Panc1 (cell line): ENCODE data around the gene PDE11A. TPM values are rescaled to one million over a fixed set of nuclear protein-coding genes. Genes with fewer than 3 reads are reported as not detected.

Source experiments
- ATAC-seq: fragments of 200-7000 bp; cut with Tn5 transposase; 2 replicates; pipeline ENCODE4 v1.9.1; 2020; ENCODE audit warnings: mild to moderate bottlenecking, moderate library complexity
- BruUV-seq: library from RNA; stranded (reverse); fragments of 400-500 nt; replicated peaks from 2 replicates; lab custom pipeline; 2021; lab: Mats Ljungman, UMichigan
- CTCF ChIA-PET: fragments of 300-600 bp; sonication (Branson Sonifier 250); formaldehyde crosslinking; loops from one replicate; lab custom pipeline; 2022; ENCODE audit warnings: antibody characterized with exemption; lab: Charles Lee
- POLR2A ChIA-PET: fragments of 300-600 bp; sonication (Branson Sonifier 250); formaldehyde crosslinking; loops from one replicate; lab custom pipeline; 2022; ENCODE audit warnings: antibody characterized with exemption; lab: Charles Lee
- DNase-seq: peaks from one replicate; pipeline ENCODE4 v3.0.0-alpha.2; 2010; ENCODE audit warnings: low read depth, low spot score
- H3K27ac ChIP-seq: 2 replicates; pipeline ENCODE4 v1.5.1; 2011; ENCODE audit warnings: mild to moderate bottlenecking, low read length, inconsistent platforms
- H3K27me3 ChIP-seq: fragments of 200-500 bp; sonication (Bioruptor generic); 2 replicates; pipeline ENCODE4 v1.6.0; 2014; ENCODE audit warnings: low read length, inconsistent platforms; ENCODE audit not compliant: control insufficient read depth, insufficient read depth
- H3K36me3 ChIP-seq: fragments of 200-500 bp; sonication (Bioruptor generic); 2 replicates; pipeline ENCODE4 v1.5.1; 2014; ENCODE audit warnings: inconsistent platforms, mild to moderate bottlenecking, low read length, moderate library complexity; ENCODE audit not compliant: control insufficient read depth, insufficient read depth
- H3K4me1 ChIP-seq: 2 replicates; pipeline ENCODE4 v1.5.1; 2011; ENCODE audit warnings: inconsistent platforms, mild to moderate bottlenecking, low read length, moderate library complexity; ENCODE audit not compliant: control insufficient read depth, insufficient read depth
- H3K4me3 ChIP-seq, 2 experiments: 2 replicates each; pipeline ENCODE4 v1.5.1; 2011 to 2012; ENCODE audit warnings: low read depth in 2 of 2, low read length in 2 of 2, mild to moderate bottlenecking in 2 of 2, inconsistent platforms in 1 of 2, moderate library complexity in 1 of 2
- H3K9me3 ChIP-seq: fragments of 200-500 bp; sonication (Bioruptor generic); 2 replicates; pipeline ENCODE4 v1.5.1; 2014; ENCODE audit warnings: low read depth, mild to moderate bottlenecking, inconsistent platforms, low read length, moderate library complexity; ENCODE audit not compliant: control insufficient read depth, insufficient read depth
- CTCF ChIP-seq: fragments of 450-650 bp; IDR thresholded peaks from 2 replicates; pipeline ENCODE4 v1.5.1; 2017; ENCODE audit warnings: mild to moderate bottlenecking
- POLR2AphosphoS5 ChIP-seq: IDR thresholded peaks from 2 replicates; pipeline ENCODE4 v1.6.1; 2012; ENCODE audit warnings: mild to moderate bottlenecking, low read depth, low read length, moderate library complexity
- SIN3A ChIP-seq: IDR thresholded peaks from 2 replicates; pipeline ENCODE4 v1.6.1; 2012; ENCODE audit warnings: low read depth, mild to moderate bottlenecking, low read length, moderate library complexity, borderline replicate concordance; ENCODE audit not compliant: insufficient read depth
- TCF7L2 ChIP-seq: IDR thresholded peaks from 2 replicates; pipeline ENCODE4 v1.6.1; 2011; ENCODE audit warnings: mild to moderate bottlenecking, low read depth, low read length, inconsistent platforms
- in situ Hi-C: cut with HindIII; loops from 2 replicates; pipeline ENCODE4 v1.10.0; 2016; ENCODE audit warnings: low sequenced_read_pairs, low pct_unique_long_range_greater_than_20kb
- intact Hi-C: fragments of 100-400 bp; cut with micrococcal nuclease; formaldehyde crosslinking; loops from one replicate; pipeline ENCODE4 v1.10.0; 2022; ENCODE audit not compliant: unreplicated experiment
- total RNA-seq: library from RNA; stranded (reverse); gene quantifications from one replicate; pipeline ENCODE4 v1.2.1, GENCODE V29; 2021; ENCODE audit not compliant: unreplicated experiment
- TF ChIP-seq, protein P1 (sequence below), 2 experiments: IDR thresholded peaks; 2 replicates each; pipeline ENCODE4 v1.6.1; 2011 to 2012; ENCODE audit warnings: low read depth in 2 of 2, control low read depth in 1 of 2, low read length in 1 of 2, mild to moderate bottlenecking in 1 of 2, moderate library complexity in 1 of 2; ENCODE audit not compliant: insufficient read depth in 1 of 2

PDE11A gene
- total RNA-seq, 1 experiment from 2014 or later: not detected

DNA sequence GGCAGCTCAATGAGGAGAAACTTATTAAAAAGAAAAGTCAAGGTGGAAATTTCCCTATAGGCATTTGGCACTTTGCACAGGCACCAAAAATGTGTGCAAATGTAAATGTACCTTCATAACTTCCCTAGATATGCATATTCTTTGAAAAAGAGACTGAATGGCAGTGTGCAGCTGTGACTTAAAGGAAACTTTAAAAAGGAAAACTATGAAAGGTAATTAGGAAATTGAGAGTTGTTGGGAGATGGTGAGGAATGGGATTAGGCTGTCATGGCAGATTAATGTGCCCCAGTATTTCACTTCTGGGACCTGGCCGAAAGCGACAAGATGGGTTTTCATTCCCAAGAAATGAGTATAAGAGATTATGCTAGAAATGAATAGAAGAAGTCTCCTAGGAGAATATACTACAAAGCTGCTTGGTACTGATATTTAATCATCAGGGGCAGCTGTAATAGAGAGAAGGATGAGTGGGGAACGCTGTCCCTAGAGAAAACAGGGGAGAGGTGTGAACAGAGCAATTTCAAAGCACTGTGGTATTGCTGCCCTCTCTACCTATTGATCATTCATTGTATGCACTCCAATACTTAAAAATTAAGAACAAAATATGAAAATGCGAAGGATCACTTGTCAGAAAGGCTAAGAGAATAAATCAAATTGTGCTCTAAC lies 366.9 kb downstream of the PDE11A start:
- ATAC-seq (no peak), DNase-seq (no peak)
- TF ChIP-seq CTCF (no peak), SIN3A (no peak), POLR2AphosphoS5 (no peak), TCF7L2 (no peak)
- TF ChIP-seq, protein P1, sequence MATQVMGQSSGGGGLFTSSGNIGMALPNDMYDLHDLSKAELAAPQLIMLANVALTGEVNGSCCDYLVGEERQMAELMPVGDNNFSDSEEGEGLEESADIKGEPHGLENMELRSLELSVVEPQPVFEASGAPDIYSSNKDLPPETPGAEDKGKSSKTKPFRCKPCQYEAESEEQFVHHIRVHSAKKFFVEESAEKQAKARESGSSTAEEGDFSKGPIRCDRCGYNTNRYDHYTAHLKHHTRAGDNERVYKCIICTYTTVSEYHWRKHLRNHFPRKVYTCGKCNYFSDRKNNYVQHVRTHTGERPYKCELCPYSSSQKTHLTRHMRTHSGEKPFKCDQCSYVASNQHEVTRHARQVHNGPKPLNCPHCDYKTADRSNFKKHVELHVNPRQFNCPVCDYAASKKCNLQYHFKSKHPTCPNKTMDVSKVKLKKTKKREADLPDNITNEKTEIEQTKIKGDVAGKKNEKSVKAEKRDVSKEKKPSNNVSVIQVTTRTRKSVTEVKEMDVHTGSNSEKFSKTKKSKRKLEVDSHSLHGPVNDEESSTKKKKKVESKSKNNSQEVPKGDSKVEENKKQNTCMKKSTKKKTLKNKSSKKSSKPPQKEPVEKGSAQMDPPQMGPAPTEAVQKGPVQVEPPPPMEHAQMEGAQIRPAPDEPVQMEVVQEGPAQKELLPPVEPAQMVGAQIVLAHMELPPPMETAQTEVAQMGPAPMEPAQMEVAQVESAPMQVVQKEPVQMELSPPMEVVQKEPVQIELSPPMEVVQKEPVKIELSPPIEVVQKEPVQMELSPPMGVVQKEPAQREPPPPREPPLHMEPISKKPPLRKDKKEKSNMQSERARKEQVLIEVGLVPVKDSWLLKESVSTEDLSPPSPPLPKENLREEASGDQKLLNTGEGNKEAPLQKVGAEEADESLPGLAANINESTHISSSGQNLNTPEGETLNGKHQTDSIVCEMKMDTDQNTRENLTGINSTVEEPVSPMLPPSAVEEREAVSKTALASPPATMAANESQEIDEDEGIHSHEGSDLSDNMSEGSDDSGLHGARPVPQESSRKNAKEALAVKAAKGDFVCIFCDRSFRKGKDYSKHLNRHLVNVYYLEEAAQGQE (IDR thresholded peaks at IDR 0.05; ENCODE audit: insufficient read depth in 1 of 2, low read depth in 2 of 2, low read length in 1 of 2): no peak
- Histone ChIP-seq H3K27ac (no peak overlapping the region), H3K9me3 (no peaks in the 10 kb centered on the region), H3K27me3 (peaks cover 3% of the 10 kb centered on the region; the same call in 1 of the 2 replicates), H3K4me3 (no peak overlapping the region), H3K36me3 (no peaks in the 10 kb centered on the region), H3K4me1 (no peaks in the 10 kb centered on the region)
- BruUV-seq: no TSS peak
- CTCF ChIA-PET: no interaction called here
- intact Hi-C loops: no loop called here
- in situ Hi-C loops: no loop called here
- POLR2A ChIA-PET: no interaction called here

DNA sequence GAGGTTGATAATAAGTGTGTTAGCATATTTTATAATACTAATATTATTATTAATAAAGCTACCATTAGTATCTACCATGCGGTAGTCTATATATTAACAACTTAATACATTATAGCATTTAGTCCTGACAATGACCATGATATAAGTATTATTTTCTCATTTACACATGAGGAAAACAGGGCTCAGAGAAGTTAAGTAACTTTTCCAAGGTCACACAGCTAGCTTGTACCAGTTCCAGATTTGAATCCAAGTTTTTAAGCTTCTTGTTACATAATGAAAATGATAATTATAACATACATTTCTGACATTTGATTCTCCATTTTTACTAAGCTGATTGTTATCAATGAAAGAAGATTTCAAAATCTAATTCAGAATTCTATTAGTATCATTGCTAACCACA lies 369.4 kb downstream of the PDE11A start:
- Histone ChIP-seq H3K36me3 (no peaks in the 10 kb centered on the region), H3K4me3 (no peak overlapping the region), H3K4me1 (no peaks in the 10 kb centered on the region), H3K9me3 (no peaks in the 10 kb centered on the region), H3K27me3 (peaks cover 3% of the 10 kb centered on the region; the same call in 1 of the 2 replicates), H3K27ac (no peak overlapping the region)
- CTCF ChIA-PET: no interaction called here
- in situ Hi-C loops (no loop called here), intact Hi-C loops (no loop called here)
- POLR2A ChIA-PET: no interaction called here
- ATAC-seq (no peak), DNase-seq (no peak)
- TF ChIP-seq TCF7L2 (no peak), SIN3A (no peak), POLR2AphosphoS5 (no peak), CTCF (no peak)
- TF ChIP-seq, protein P1 (IDR thresholded peaks at IDR 0.05; ENCODE audit: insufficient read depth in 1 of 2, low read depth in 2 of 2, low read length in 1 of 2): no peak
- BruUV-seq: no TSS peak
